ENCODE data around the gene CDK5RAP3. TPM values are rescaled to one million over a fixed set of nuclear protein-coding genes. Genes with fewer than 3 reads are reported as not detected.

Gene CDK5RAP3
- total and polyA plus RNA-seq, 2 of the 13 experiments (the other 11 are each of a cell fraction or from before 2014, with no cell fraction given): 128 to 154 TPM

DNA sequence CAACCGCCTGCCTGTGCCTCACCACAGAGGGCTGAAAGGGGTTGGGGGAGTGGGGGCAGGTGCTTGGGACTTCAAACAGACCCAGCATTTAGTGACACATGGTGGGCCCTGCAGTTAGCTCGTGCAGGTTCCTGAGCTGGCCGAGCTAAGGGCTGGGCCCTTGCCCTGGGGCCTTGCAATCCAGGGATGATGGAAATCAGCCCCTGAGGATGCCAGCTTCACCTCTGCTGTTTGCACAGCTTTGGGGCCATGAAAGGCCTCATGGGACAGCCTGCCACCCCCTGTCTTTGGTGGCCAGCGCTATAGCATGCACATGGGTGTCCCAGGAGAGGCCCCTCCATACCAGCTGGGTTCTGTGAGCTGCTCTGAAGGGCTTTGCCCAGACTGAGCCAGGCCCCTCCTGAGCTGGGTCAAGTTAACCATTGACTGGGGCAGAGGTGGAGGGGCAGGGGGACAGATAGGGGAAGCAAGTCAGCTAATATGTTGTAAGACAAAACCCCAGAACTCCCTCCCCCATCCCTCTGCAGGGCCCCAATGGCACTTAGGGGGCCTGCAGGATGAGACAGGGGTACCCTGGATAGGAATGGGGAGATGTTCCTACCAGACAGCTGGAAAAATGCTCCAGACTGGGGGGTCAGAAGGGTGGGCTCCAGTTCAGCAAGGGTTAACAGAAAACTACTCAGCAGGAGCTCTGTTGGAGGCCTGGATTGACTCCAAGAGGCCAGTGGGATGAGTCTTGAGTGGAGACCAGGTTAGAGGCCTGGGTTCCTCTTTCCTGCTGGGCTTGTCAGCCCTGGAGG, 13.9 kb upstream of the CDK5RAP3 start (continued):
- TF ChIP-seq, protein P1, sequence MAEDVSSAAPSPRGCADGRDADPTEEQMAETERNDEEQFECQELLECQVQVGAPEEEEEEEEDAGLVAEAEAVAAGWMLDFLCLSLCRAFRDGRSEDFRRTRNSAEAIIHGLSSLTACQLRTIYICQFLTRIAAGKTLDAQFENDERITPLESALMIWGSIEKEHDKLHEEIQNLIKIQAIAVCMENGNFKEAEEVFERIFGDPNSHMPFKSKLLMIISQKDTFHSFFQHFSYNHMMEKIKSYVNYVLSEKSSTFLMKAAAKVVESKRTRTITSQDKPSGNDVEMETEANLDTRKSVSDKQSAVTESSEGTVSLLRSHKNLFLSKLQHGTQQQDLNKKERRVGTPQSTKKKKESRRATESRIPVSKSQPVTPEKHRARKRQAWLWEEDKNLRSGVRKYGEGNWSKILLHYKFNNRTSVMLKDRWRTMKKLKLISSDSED (CRISPR knock-in tag; IDR thresholded peaks at IDR 0.05): no peak
- TF ChIP-seq, protein P2, sequence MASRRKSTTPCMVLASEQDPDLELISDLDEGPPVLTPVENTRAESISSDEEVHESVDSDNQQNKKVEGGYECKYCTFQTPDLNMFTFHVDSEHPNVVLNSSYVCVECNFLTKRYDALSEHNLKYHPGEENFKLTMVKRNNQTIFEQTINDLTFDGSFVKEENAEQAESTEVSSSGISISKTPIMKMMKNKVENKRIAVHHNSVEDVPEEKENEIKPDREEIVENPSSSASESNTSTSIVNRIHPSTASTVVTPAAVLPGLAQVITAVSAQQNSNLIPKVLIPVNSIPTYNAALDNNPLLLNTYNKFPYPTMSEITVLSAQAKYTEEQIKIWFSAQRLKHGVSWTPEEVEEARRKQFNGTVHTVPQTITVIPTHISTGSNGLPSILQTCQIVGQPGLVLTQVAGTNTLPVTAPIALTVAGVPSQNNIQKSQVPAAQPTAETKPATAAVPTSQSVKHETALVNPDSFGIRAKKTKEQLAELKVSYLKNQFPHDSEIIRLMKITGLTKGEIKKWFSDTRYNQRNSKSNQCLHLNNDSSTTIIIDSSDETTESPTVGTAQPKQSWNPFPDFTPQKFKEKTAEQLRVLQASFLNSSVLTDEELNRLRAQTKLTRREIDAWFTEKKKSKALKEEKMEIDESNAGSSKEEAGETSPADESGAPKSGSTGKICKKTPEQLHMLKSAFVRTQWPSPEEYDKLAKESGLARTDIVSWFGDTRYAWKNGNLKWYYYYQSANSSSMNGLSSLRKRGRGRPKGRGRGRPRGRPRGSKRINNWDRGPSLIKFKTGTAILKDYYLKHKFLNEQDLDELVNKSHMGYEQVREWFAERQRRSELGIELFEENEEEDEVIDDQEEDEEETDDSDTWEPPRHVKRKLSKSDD (CRISPR knock-in tag; IDR thresholded peaks at IDR 0.05; ENCODE audit: low read depth): no peak
- TF ChIP-seq, protein P3, sequence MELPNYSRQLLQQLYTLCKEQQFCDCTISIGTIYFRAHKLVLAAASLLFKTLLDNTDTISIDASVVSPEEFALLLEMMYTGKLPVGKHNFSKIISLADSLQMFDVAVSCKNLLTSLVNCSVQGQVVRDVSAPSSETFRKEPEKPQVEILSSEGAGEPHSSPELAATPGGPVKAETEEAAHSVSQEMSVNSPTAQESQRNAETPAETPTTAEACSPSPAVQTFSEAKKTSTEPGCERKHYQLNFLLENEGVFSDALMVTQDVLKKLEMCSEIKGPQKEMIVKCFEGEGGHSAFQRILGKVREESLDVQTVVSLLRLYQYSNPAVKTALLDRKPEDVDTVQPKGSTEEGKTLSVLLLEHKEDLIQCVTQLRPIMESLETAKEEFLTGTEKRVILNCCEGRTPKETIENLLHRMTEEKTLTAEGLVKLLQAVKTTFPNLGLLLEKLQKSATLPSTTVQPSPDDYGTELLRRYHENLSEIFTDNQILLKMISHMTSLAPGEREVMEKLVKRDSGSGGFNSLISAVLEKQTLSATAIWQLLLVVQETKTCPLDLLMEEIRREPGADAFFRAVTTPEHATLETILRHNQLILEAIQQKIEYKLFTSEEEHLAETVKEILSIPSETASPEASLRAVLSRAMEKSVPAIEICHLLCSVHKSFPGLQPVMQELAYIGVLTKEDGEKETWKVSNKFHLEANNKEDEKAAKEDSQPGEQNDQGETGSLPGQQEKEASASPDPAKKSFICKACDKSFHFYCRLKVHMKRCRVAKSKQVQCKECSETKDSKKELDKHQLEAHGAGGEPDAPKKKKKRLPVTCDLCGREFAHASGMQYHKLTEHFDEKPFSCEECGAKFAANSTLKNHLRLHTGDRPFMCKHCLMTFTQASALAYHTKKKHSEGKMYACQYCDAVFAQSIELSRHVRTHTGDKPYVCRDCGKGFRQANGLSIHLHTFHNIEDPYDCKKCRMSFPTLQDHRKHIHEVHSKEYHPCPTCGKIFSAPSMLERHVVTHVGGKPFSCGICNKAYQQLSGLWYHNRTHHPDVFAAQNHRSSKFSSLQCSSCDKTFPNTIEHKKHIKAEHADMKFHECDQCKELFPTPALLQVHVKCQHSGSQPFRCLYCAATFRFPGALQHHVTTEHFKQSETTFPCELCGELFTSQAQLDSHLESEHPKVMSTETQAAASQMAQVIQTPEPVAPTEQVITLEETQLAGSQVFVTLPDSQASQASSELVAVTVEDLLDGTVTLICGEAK (IDR thresholded peaks at IDR 0.05): no peak
- TF ChIP-seq, protein P3 (CRISPR knock-in tag; IDR thresholded peaks at IDR 0.05): no peak
- TF ChIP-seq RFX1 (IDR thresholded peaks at IDR 0.05) (no peak), ZIK1 (CRISPR knock-in tag; IDR thresholded peaks at IDR 0.05; ENCODE audit: borderline replicate concordance, low read depth) (no peak), ZNF335 (CRISPR knock-in tag; IDR thresholded peaks at IDR 0.05) (no peak), CCDC6 (CRISPR knock-in tag; IDR thresholded peaks at IDR 0.05) (no peak), ZNF781 (CRISPR knock-in tag; IDR thresholded peaks at IDR 0.05; ENCODE audit: borderline replicate concordance, not compliant biosample characterization) (no peak), ZNF12 (CRISPR knock-in tag; IDR thresholded peaks at IDR 0.05) (no peak), ZNF530 (CRISPR knock-in tag; IDR thresholded peaks at IDR 0.05; ENCODE audit: low read depth) (no peak), TGIF2 (CRISPR knock-in tag; IDR thresholded peaks at IDR 0.05) (no peak), ZNF264 (CRISPR knock-in tag; IDR thresholded peaks at IDR 0.05) (no peak), ZNF878 (CRISPR knock-in tag; IDR thresholded peaks at IDR 0.05) (no peak)
- TF ChIP-seq, protein P4, sequence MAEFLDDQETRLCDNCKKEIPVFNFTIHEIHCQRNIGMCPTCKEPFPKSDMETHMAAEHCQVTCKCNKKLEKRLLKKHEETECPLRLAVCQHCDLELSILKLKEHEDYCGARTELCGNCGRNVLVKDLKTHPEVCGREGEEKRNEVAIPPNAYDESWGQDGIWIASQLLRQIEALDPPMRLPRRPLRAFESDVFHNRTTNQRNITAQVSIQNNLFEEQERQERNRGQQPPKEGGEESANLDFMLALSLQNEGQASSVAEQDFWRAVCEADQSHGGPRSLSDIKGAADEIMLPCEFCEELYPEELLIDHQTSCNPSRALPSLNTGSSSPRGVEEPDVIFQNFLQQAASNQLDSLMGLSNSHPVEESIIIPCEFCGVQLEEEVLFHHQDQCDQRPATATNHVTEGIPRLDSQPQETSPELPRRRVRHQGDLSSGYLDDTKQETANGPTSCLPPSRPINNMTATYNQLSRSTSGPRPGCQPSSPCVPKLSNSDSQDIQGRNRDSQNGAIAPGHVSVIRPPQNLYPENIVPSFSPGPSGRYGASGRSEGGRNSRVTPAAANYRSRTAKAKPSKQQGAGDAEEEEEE (CRISPR knock-in tag; IDR thresholded peaks at IDR 0.05; ENCODE audit: borderline replicate concordance): no peak
